Body of pancreas (tissue), 4 donors: ENCODE results near the gene FAM117A. TPM values are rescaled to one million over a fixed set of nuclear protein-coding genes. Genes with fewer than 3 reads are reported as not detected.

Source experiments
- ATAC-seq: fragments of 150-250 bp; one replicate; pipeline ENCODE4 v1.9.1; 2016
- DNase-seq, 4 donors: peaks; one replicate each; pipeline ENCODE4 v3.0.0-alpha.2; 2019
- H3K27ac ChIP-seq, 4 donors: fragments of 200-600 bp; sonication (generic); 1 replicate in 3 of 4; 2 replicates in 1 of 4; pipeline versions ENCODE4 v1.5.1 to v1.6.1; 2016 to 2019; ENCODE audit warnings: mild to moderate bottlenecking in 1 of 4, mixed read lengths in 1 of 4, moderate library complexity in 1 of 4
- H3K27me3 ChIP-seq, 2 donors: fragments of 200-600 bp; sonication (generic); one replicate each; pipeline ENCODE4 v1.6.0; 2016; ENCODE audit warnings: mild to moderate bottlenecking in 1 of 2
- H3K36me3 ChIP-seq, 2 donors: fragments of 200-600 bp; sonication (generic); replicated peaks in 1 of 2; 2 replicates each; pipeline ENCODE4 v1.5.1; 2016; ENCODE audit warnings: low read depth in 2 of 2; ENCODE audit not compliant: insufficient read depth in 1 of 2
- H3K4me1 ChIP-seq: fragments of 200-600 bp; sonication (generic); one replicate; pipeline ENCODE4 v1.6.0; 2016
- H3K4me3 ChIP-seq, 2 donors: fragments of 200-600 bp; sonication (generic); 1 replicate in 1 of 2; 2 replicates in 1 of 2; pipeline ENCODE4 v1.5.1; 2016 to 2019
- H3K9me3 ChIP-seq, 3 donors: fragments of 200-600 bp; sonication (generic); 1 replicate in 2 of 3; 2 replicates in 1 of 3; pipeline ENCODE4 v1.5.1; 2016
- POLR2A ChIP-seq, 3 donors: fragments of 450-650 bp; IDR thresholded peaks; one replicate each; pipeline ENCODE4 v1.6.1; 2016; ENCODE audit warnings: antibody characterized with exemption in 3 of 3, mild to moderate bottlenecking in 2 of 3
- WGBS, 2 donors: methylation state at CpG; one replicate each; pipeline ENCODE4 v1.1.5; 2017; 5-methylcytosine and 5-hydroxymethylcytosine counted together
- intact Hi-C: fragments of 100-400 bp; cut with DNase I; formaldehyde crosslinking; loops from one replicate; pipeline ENCODE4 v1.15.1; 2023
- total RNA-seq, 2 donors: library from RNA; depleted of rRNA; stranded (reverse); fragments of >200 nt; gene quantifications; one replicate each; pipeline ENCODE4 v1.1.0, GENCODE V29; 2016
- TF ChIP-seq, protein P1 (sequence below), 7 experiments: fragments of 450-650 bp in 4 of 7; fragments of 200-600 bp in 3 of 7; sonication (generic) in 3 of 7; IDR thresholded peaks; one replicate each; pipeline ENCODE4 v1.5.1; 2016 to 2019; ENCODE audit warnings: antibody characterized with exemption in 7 of 7

The FAM117A gene
- total RNA-seq, 2 donors from 2014 or later, result 4.3 to 11.7 TPM

DNA sequence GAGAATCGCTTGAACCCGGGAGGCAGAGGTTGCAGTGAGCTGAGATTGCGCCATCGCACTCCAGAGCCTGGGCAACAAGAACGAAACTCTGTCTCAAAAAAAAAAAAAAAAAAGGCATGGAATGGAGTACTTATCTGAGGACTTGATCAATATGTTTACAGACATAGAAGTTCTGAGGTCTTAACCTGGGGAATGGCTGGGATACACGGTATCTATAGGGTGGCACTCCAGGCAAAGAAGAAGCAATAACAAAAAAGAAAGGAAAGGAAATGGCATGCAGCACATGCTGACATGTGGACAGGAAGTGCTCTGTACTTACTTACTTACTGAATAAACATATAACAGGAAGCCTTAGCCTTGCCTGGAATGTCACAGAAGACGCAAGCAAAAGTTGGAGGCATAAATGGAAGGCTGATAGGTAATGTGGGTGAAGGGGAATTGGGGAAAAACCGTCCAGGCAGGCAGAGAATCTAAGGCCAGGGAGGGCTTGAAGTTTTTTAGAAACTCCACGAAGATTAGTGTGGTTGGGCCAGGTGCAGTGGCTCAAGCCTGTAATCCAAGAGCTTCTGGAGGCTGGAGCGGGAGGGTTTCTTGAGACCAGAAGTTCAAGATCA is 75.9 kb downstream of the FAM117A start:
- ATAC-seq (no peak), DNase-seq (no peak)
- intact Hi-C loops, result no loop called here
- Histone ChIP-seq H3K4me1 (no peaks in the 10 kb centered on the region), H3K27ac (peak overlapping the region in 2 of 4 donors; percentile 24 to 60), H3K27me3 (no peaks in the 10 kb centered on the region), H3K4me3 (no peak overlapping the region), H3K9me3 (no peaks in the 10 kb centered on the region), H3K36me3 (no peaks in the 10 kb centered on the region)
- 52 to 61% methylated on average over 10 of the region's 10 CpGs for WGBS, 2 donors
- TF ChIP-seq, protein P1, sequence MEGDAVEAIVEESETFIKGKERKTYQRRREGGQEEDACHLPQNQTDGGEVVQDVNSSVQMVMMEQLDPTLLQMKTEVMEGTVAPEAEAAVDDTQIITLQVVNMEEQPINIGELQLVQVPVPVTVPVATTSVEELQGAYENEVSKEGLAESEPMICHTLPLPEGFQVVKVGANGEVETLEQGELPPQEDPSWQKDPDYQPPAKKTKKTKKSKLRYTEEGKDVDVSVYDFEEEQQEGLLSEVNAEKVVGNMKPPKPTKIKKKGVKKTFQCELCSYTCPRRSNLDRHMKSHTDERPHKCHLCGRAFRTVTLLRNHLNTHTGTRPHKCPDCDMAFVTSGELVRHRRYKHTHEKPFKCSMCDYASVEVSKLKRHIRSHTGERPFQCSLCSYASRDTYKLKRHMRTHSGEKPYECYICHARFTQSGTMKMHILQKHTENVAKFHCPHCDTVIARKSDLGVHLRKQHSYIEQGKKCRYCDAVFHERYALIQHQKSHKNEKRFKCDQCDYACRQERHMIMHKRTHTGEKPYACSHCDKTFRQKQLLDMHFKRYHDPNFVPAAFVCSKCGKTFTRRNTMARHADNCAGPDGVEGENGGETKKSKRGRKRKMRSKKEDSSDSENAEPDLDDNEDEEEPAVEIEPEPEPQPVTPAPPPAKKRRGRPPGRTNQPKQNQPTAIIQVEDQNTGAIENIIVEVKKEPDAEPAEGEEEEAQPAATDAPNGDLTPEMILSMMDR (IDR thresholded peaks at IDR 0.05), result no peak
- no peak for TF ChIP-seq POLR2A (IDR thresholded peaks at IDR 0.05)

DNA sequence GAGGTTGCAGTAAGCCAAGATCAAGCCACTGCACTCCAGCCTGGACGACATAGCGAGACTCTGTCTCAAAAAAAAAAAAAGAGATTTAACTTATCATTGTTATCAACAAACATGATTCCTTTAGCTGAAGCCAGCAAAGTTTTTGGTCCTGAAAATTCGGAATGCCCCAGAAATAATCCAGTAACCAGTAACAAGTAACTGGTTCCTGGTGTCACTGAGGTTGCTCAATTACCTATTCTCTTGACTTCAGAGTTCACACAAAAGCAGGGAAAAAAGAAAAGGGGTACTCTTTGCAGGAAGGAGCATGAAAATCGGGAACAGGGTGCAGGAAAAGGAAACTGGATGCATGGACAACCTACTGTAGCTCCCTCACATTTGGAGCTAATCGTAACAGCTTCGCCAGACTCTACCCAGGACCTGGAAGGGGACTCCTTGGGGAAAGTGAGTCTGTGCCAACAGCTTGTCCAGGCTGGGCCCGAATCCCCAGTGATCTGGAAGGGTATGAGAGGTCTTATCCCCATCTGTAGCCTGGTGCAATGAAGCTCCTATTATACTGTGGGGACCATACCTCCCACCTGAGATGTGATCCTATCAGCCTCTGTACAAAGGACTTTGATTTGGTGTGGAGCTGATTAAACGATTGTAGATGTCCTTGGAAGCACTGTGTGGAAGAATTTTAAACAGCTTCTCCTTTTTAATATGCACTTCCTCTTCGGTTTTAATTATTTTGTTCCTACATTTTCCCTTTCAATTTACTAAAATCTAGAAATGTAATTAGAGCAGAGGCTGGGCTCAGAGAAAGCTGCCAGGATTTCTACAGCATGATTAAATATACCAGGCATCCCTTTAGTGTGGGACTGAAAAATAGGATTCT is 82.6 kb downstream of the FAM117A start:
- Histone ChIP-seq H3K4me1 (peaks cover 13% of the 10 kb centered on the region), H3K27ac (no peak overlapping the region), H3K27me3 (no peaks in the 10 kb centered on the region), H3K9me3 (no peaks in the 10 kb centered on the region), H3K36me3 (no peaks in the 10 kb centered on the region), H3K4me3 (no peak overlapping the region)
- intact Hi-C loops, result no loop called here
- no peak for DNase-seq
- no peak for TF ChIP-seq POLR2A (IDR thresholded peaks at IDR 0.05)
- TF ChIP-seq, protein P1 (IDR thresholded peaks at IDR 0.05), result no peak
- 57 to 58% methylated on average over 9 of the region's 9 CpGs for WGBS, 2 donors
- no peak for ATAC-seq

DNA sequence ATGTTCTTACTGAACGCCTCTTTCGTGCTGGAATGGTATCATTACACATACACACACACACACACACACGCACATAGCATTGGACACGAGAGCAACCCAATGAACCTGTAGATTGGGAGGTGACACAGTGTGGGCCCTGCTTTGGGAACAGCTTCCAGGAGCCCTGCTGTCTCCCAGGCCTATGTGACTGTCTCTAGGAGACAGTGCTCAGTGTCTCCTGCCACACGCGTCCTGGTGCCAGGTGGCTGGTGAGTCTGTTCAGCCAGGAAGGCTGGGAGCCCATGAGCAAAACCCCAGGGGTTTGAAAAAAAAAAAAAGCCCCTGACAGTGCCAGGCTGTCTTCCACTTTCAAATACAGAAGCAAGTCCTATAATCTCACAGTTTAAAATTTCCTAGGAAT is 83.6 kb downstream of the FAM117A start:
- no peak for DNase-seq
- H3K36me3 ChIP-seq, result no peaks in the 10 kb centered on the region
- H3K27ac ChIP-seq, result no peak overlapping the region
- TF ChIP-seq, protein P1 (IDR thresholded peaks at IDR 0.05), result no peak
- no peak for TF ChIP-seq POLR2A (IDR thresholded peaks at IDR 0.05)
- no peak for ATAC-seq
- 57 to 67% methylated on average over 6 of the region's 6 CpGs for WGBS, 2 donors
- H3K4me3 ChIP-seq, result no peak overlapping the region
- H3K27me3 ChIP-seq, result no peaks in the 10 kb centered on the region
- peaks cover 23% of the 10 kb centered on the region for H3K4me1 ChIP-seq
- intact Hi-C loops, result no loop called here
- H3K9me3 ChIP-seq, result no peaks in the 10 kb centered on the region

DNA sequence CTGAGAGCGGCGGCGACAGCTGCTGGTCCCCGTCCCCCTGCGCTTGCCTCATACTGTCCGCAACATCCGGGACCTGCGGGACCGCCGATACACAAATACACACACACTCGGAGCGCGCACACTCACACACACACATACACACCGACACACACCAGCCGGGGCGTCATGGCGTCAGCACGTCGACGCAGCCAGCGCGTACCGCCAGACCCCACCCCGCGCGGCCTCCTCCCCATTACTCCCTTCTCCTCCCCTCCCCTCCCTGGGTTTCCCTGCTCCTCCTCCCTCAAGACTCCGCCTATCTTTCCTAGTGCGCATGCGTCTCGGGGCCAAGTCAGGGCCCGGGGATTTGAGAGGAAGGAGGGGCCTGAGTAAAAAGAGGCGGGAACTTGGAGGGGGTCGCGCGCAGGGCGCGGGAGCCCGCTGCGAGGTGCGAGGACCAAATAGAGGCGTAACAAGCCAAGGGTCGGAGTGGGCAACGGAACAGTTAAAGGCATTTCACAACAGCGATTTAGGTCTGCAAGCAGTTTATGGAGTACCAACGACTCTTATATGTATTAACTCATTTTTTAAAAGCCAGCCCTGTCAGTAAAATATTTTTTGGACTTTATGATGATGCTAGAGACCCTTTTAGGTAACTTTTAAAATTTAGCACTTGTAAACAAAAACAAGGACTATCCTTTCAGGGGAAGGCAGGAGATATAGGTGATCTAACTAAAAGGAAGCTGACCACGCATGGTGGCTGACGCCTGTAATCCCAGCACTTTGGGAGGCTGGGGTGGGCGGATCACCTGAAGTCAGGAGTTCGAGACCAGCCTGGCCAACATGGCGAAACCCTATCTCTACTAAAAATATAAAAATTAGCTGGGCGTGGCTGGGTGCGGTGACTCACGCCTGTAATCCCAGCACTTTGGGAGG is 85.7 kb downstream of the FAM117A start, which contains the start of gene SPOP:
SPOP (minus strand) TSS at position 165 of the 915 bp plus-strand sequence. CDS start 55,287 bp downstream, outside the sequence.
- peak within 1 kb of the TSS; percentile 97 to 99 (median 99) for H3K27ac ChIP-seq
- H3K9me3 ChIP-seq, result no peaks in the 10 kb centered on the region
- TF ChIP-seq POLR2A (IDR thresholded peaks at IDR 0.05), result peak; percentile 12 to 83 (median 82)
- TF ChIP-seq, protein P1 (IDR thresholded peaks at IDR 0.05), result no peak
- DNase-seq (peak; percentile 99 to 100 (median 100)), ATAC-seq (peak; percentile 98)
- H3K27me3 ChIP-seq, result no peaks in the 10 kb centered on the region
- peaks cover 39% of the 10 kb centered on the region for H3K4me1 ChIP-seq
- no peaks in the 10 kb centered on the region for H3K36me3 ChIP-seq
- H3K4me3 ChIP-seq, result peak within 1 kb of the TSS; percentile 18 to 43
- intact Hi-C loops, result no loop called here
- 14 to 16% methylated on average over 50 to 53 of the region's 53 CpGs for WGBS, 2 donors
